ENCODE results near the gene CMIP. TPM values are rescaled to one million over a fixed set of nuclear protein-coding genes. Genes with fewer than 3 reads are reported as not detected.

The CMIP gene
- total RNA-seq, 6 experiments from 2014 or later: 12.2 to 23.0 (median 16.5) TPM

DNA sequence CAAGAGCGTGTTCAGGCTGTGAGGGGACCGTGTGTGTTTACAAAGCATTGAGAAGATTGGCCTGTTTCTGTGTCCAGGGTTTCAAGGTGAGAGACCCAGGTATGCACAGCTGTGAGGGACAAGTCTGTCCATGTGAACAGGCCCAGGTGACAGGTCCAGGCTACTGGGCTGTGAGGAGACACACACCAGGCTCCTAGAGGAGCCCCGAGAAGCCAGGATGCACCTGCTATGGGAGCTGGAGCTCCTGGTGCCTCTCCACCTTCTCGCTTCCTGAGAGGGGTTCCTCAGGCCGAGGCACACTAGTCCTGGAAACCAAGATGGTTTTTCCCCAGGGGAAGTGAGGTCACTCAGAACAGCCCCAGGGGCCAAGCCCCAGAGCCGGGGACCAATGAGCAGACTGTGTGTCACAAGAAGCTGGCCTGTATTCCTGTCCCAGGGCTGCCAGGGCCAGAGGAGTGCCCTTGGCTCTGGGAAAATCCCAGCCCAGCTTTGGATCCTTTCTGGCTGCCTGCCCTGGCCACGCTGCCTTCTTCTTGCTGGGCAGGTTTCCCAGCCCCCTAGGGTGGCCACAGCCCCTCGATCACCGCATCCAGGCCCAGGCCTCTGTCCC, 181.0 kb downstream of the CMIP start:
- Histone ChIP-seq H3K36me3 (no peaks in the 10 kb centered on the region), H3K4me3 (no peak overlapping the region), H3K27ac (peak overlapping the region in 1 of 3 donors; percentile 10), H3K9me3 (no peaks in the 10 kb centered on the region), H3K4me1 (peaks cover 0 to 12% (median 5%) of the 10 kb centered on the region in 4 donors), H3K27me3 (no peaks in the 10 kb centered on the region)
- TF ChIP-seq POLR2A (IDR thresholded peaks at IDR 0.05) (no peak), CTCF (IDR thresholded peaks at IDR 0.05) (no peak)
- ATAC-seq (peak; percentile 74 to 94 (median 86)), DNase-seq (peak; percentile 77 to 88 (median 78))
- 40% methylated on average over 3 of the region's 9 CpGs for WGBS (ENCODE audit: insufficient coverage, low coverage, low lambda C conversion rate, missing lambda C conversion rate)
- intact Hi-C loops (cut with DNase I): no loop called here

DNA sequence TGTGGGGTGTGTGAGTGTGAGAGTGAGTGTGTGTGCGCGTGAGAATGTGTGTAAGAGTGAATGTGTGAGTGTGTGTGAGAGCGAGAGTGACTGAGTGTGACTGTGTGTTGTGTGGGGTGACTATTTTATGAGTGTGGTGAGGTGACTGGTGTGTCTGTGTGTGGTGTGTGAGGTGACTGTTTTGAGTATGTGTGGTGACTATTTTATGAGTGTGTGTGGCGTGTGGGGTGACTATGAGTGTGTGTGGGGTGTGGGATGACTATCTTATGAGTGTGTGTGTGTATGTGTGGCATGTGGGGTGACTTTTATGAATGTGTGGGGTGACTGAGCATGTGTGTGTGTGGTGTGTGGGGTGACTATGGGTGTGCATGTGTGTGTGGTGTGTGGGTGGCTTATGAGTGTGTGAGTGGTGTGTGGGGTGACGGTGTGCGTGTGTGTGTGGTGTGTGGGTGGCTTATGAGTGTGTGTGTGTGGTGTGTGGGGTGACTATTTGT, 181.6 kb downstream of the CMIP start:
- WGBS (ENCODE audit: insufficient coverage, low coverage, low lambda C conversion rate, missing lambda C conversion rate): 83% methylated on average over 6 of the region's 6 CpGs
- H3K9me3 ChIP-seq: no peaks in the 10 kb centered on the region
- ATAC-seq (no peak), DNase-seq (no peak)
- no peak overlapping the region for H3K4me3 ChIP-seq
- H3K27ac ChIP-seq: peak overlapping the region in 1 of 3 donors; percentile 10
- intact Hi-C loops (cut with DNase I): no loop called here
- H3K36me3 ChIP-seq: no peaks in the 10 kb centered on the region
- TF ChIP-seq CTCF (IDR thresholded peaks at IDR 0.05): no peak
- no peak for TF ChIP-seq POLR2A (IDR thresholded peaks at IDR 0.05)
- H3K27me3 ChIP-seq: no peaks in the 10 kb centered on the region
- peaks cover 0 to 12% (median 5%) of the 10 kb centered on the region in 4 donors for H3K4me1 ChIP-seq

DNA sequence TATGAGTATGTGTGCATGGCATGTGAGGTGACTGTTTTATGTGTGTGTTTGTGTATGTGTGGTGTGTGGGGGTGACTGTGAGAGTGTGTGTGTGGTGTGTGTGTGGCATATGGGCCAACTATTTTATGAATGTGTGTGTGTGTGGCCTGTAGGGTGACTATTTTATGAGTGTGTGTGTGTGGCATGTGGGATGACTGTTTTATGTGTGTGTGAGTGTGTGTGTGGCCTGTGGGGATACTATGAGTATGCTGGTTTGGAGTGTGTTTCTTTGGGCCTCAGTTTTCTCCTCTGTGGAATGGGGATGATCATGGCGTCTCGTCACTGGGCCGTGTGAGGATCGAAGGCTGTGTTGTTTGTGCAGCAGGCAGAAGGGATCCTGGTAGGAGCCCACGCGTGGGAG, 182.4 kb downstream of the CMIP start:
- no peak overlapping the region for H3K4me3 ChIP-seq
- H3K9me3 ChIP-seq: no peaks in the 10 kb centered on the region
- H3K27me3 ChIP-seq: no peaks in the 10 kb centered on the region
- intact Hi-C loops (cut with DNase I): no loop called here
- no peak for DNase-seq
- no peak for TF ChIP-seq POLR2A (IDR thresholded peaks at IDR 0.05)
- TF ChIP-seq CTCF (IDR thresholded peaks at IDR 0.05): no peak
- WGBS (ENCODE audit: insufficient coverage, low coverage, low lambda C conversion rate, missing lambda C conversion rate): no CpG with 5 or more reads among the region's 6 CpGs
- no peak overlapping the region for H3K27ac ChIP-seq
- H3K36me3 ChIP-seq: no peaks in the 10 kb centered on the region
- ATAC-seq: no peak
- peaks cover 0 to 12% (median 5%) of the 10 kb centered on the region in 4 donors for H3K4me1 ChIP-seq

- Histone ChIP-seq H3K36me3 (no peaks in the 10 kb centered on the region), H3K27me3 (no peaks in the 10 kb centered on the region), H3K27ac (no peak overlapping the region), H3K4me3 (no peak overlapping the region), H3K9me3 (no peaks in the 10 kb centered on the region), H3K4me1 (peaks cover 0 to 17% (median 5%) of the 10 kb centered on the region in 4 donors)
- intact Hi-C loops (cut with DNase I): no loop called here
- WGBS (ENCODE audit: insufficient coverage, low coverage, low lambda C conversion rate, missing lambda C conversion rate): 94% methylated on average over 6 of the region's 12 CpGs
- no peak for ATAC-seq
- no peak for DNase-seq
- TF ChIP-seq POLR2A (IDR thresholded peaks at IDR 0.05) (no peak), CTCF (IDR thresholded peaks at IDR 0.05) (no peak)
Measured at GRCh38 chr16:81627729-81628244, 183.2 kb downstream of the CMIP start.

Measured in right lobe of liver (tissue), 6 donors.